Upper lobe of right lung (tissue), 1 donor: Measurements from ENCODE around the gene CHAT. TPM values are rescaled to one million over a fixed set of nuclear protein-coding genes. Genes with fewer than 3 reads are reported as not detected.

ENCODE experiments used
- ATAC-seq: fragments of 200-7000 bp; cut with Tn5 transposase; one replicate; pipeline ENCODE4 v1.9.1; 2020; ENCODE audit warnings: mild to moderate bottlenecking, moderate library complexity
- DNase-seq: peaks from one replicate; pipeline ENCODE4 v3.0.0-alpha.2; 2020
- H3K27ac ChIP-seq: fragments of 200-600 bp; one replicate; pipeline ENCODE4 v1.8.0; 2022
- H3K27me3 ChIP-seq: fragments of 200-600 bp; one replicate; pipeline ENCODE4 v1.8.0; 2022; ENCODE audit warnings: mild to moderate bottlenecking
- H3K36me3 ChIP-seq: fragments of 200-600 bp; one replicate; pipeline ENCODE4 v1.8.0; 2022
- H3K4me1 ChIP-seq: fragments of 200-600 bp; one replicate; pipeline ENCODE4 v1.8.0; 2022
- H3K4me3 ChIP-seq: fragments of 200-600 bp; one replicate; pipeline ENCODE4 v1.8.0; 2022; ENCODE audit warnings: mild to moderate bottlenecking
- H3K9me3 ChIP-seq: fragments of 200-600 bp; one replicate; pipeline ENCODE4 v1.8.0; 2022
- intact Hi-C: fragments of 100-400 bp; cut with DNase I; formaldehyde crosslinking; loops from one replicate; pipeline ENCODE4 v1.11.0; 2022
- total RNA-seq: library from RNA; stranded (reverse); fragmentation: NEBNext Ultra II Directional; extraction: Animal tissue kit (Norgen Biotek cat#: 25700); gene quantifications from one replicate; pipeline ENCODE4 v1.2.1, GENCODE V29; 2021
- TF ChIP-seq, protein P1 (sequence below): fragments of 200-600 bp; IDR thresholded peaks from one replicate; pipeline ENCODE4 v1.8.0; 2022; ENCODE audit warnings: antibody characterized with exemption
- donor health status: DM: no; HTN: yes; CAD: no; lungs with severe emphysema.

The CHAT gene
- total RNA-seq, 1 donor from 2014 or later, result not detected

DNA sequence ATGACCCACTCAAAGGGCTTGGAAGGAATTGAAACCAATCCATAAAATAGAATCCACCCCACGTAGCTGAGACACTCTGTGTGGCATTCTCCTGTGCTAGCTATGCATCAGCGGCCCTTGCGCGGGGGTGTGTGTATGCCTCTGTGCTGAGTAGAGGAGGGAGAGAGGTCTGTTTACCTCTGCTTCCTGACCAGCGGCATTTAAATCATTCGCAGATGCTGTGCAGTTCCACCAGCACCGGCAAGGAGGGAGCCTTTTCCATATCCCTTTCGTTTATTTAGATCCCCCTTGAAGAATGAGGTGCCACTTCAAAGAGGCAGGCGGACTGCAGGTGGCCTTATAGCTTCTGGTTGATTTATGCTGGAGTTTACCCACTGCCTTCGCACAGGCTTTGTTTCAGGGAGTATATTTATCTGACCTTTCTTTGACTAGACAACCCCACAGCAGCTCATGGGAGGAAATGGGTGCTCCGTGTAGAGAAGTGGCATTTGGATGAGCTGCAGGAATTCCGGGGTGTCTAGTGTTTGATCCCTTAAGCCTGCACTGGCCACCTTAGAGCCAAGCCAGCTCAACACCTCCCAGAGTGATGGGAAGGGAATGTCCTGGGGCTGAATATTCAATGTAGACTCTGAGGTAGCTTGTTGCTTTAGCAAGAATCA, 77.0 kb downstream of the CHAT start:
- no peaks in the 10 kb centered on the region for H3K9me3 ChIP-seq
- TF ChIP-seq, protein P1, sequence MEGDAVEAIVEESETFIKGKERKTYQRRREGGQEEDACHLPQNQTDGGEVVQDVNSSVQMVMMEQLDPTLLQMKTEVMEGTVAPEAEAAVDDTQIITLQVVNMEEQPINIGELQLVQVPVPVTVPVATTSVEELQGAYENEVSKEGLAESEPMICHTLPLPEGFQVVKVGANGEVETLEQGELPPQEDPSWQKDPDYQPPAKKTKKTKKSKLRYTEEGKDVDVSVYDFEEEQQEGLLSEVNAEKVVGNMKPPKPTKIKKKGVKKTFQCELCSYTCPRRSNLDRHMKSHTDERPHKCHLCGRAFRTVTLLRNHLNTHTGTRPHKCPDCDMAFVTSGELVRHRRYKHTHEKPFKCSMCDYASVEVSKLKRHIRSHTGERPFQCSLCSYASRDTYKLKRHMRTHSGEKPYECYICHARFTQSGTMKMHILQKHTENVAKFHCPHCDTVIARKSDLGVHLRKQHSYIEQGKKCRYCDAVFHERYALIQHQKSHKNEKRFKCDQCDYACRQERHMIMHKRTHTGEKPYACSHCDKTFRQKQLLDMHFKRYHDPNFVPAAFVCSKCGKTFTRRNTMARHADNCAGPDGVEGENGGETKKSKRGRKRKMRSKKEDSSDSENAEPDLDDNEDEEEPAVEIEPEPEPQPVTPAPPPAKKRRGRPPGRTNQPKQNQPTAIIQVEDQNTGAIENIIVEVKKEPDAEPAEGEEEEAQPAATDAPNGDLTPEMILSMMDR, result no peak
- peaks cover 31% of the 10 kb centered on the region for H3K27me3 ChIP-seq
- H3K36me3 ChIP-seq, result no peaks in the 10 kb centered on the region
- no peak overlapping the region for H3K27ac ChIP-seq
- intact Hi-C loops, result no loop called here
- no peak for DNase-seq
- no peaks in the 10 kb centered on the region for H3K4me1 ChIP-seq
- no peak overlapping the region for H3K4me3 ChIP-seq
- ATAC-seq, result no peak

- H3K4me1 ChIP-seq, result no peaks in the 10 kb centered on the region
- H3K4me3 ChIP-seq, result no peak overlapping the region
- ATAC-seq, result no peak
- no peaks in the 10 kb centered on the region for H3K9me3 ChIP-seq
- peaks cover 31% of the 10 kb centered on the region for H3K27me3 ChIP-seq
- H3K36me3 ChIP-seq, result no peaks in the 10 kb centered on the region
- TF ChIP-seq, protein P1, result no peak
- DNase-seq, result no peak
- intact Hi-C loops, result no loop called here
- H3K27ac ChIP-seq, result no peak overlapping the region
Observed at GRCh38 chr10:49691588-49691987, 77.8 kb downstream of the CHAT start.

GRCh38 chr10:49694466-49694865, 80.6 kb downstream of the CHAT start:
- ATAC-seq, result no peak
- intact Hi-C loops, result no loop called here
- no peaks in the 10 kb centered on the region for H3K9me3 ChIP-seq

GRCh38 chr10:49696311-49696710, 82.5 kb downstream of the CHAT start:
- no peak for ATAC-seq
- no peak overlapping the region for H3K27ac ChIP-seq
- intact Hi-C loops, result no loop called here
- TF ChIP-seq, protein P1, result no peak
- H3K9me3 ChIP-seq, result no peaks in the 10 kb centered on the region
- H3K36me3 ChIP-seq, result no peaks in the 10 kb centered on the region
- H3K27me3 ChIP-seq, result peaks cover 9% of the 10 kb centered on the region
- H3K4me3 ChIP-seq, result no peak overlapping the region
- DNase-seq, result no peak
- H3K4me1 ChIP-seq, result no peaks in the 10 kb centered on the region

More at GRCh38 chr10:49694466-49694865, 80.6 kb downstream of the CHAT start:
- Histone ChIP-seq H3K27me3 (peaks cover 21% of the 10 kb centered on the region), H3K27ac (no peak overlapping the region), H3K36me3 (no peaks in the 10 kb centered on the region), H3K4me3 (no peak overlapping the region), H3K4me1 (no peaks in the 10 kb centered on the region)
- TF ChIP-seq, protein P1, result no peak
- no peak for DNase-seq

DNA sequence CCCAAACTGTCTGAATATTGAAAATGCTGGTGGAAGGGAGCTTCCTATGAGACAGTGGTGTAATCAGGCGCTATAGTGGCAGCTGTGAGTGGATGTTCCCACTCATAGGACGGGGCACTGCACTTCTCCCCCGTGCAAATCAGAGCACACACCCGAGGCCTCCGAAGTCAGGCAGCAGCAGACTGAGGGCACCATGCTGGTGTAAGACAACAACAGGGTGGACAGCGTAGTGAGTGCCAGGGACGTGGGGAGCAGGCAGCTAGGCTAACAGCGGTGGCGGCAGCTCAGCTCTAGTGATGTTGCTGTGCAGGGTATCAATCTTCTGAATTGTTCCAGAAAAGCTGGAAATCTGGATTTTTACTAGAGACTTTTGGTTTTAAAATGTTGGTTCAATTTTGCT, 84.8 kb downstream of the CHAT start:
- H3K4me1 ChIP-seq, result no peaks in the 10 kb centered on the region
- ATAC-seq, result no peak
- TF ChIP-seq, protein P1, result no peak
- no peak overlapping the region for H3K4me3 ChIP-seq
- DNase-seq, result no peak
- intact Hi-C loops, result no loop called here
- no peak overlapping the region for H3K27ac ChIP-seq
- no peaks in the 10 kb centered on the region for H3K9me3 ChIP-seq
- no peaks in the 10 kb centered on the region for H3K36me3 ChIP-seq
- no peaks in the 10 kb centered on the region for H3K27me3 ChIP-seq

DNA sequence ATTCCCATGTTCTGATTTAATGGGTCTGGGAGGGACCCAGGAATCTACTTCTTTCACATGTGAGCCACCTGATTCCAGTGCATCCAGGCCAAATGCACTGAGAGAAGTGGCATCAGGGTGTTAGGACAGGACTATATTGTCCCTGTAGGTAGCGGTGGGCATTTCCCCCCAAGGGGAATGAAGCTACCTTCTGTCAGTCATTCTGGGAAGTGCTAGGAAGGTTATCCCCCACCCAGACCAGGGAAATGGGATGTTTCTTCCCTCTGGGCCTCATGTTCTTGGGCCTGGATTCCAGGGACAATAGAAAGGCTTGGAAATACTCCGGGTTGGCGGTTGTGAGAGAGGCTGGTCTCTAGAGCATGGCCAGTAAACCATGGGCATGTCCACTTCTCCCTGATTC, 86.4 kb downstream of the CHAT start:
- H3K9me3 ChIP-seq, result no peaks in the 10 kb centered on the region
- no peaks in the 10 kb centered on the region for H3K36me3 ChIP-seq
- TF ChIP-seq, protein P1, result no peak
- no peaks in the 10 kb centered on the region for H3K4me1 ChIP-seq
- no peak overlapping the region for H3K27ac ChIP-seq
- intact Hi-C loops, result no loop called here
- no peaks in the 10 kb centered on the region for H3K27me3 ChIP-seq
- H3K4me3 ChIP-seq, result no peak overlapping the region
- DNase-seq (no peak), ATAC-seq (no peak)
